Measurements from ENCODE around the gene CRYL1. TPM values are rescaled to one million over a fixed set of nuclear protein-coding genes. Genes with fewer than 3 reads are reported as not detected.

The CRYL1 gene
- total and polyA plus RNA-seq, 7 donors, result 6.4 to 18.5 (median 12.9) TPM

- WGBS, 3 donors, result 83 to 86% (median 83%) methylated on average over 6 of the region's 6 CpGs
Observed at GRCh38 chr13:20473888-20474287, 51.8 kb downstream of the CRYL1 start.

GRCh38 chr13:20473139-20473538 lies 52.5 kb downstream of the CRYL1 start:
- no peak for TF ChIP-seq CTCF (IDR thresholded peaks at IDR 0.05)
- no peaks in the 10 kb centered on the region for H3K4me1 ChIP-seq
- no peaks in the 10 kb centered on the region for H3K27me3 ChIP-seq (ENCODE audit: insufficient read depth in 3 of 3, low read length in 2 of 3)
- no peaks in the 10 kb centered on the region for H3K9me3 ChIP-seq
- no peak overlapping the region for H3K27ac ChIP-seq
- H3K4me3 ChIP-seq, result no peak overlapping the region
- 93 to 95% (median 95%) methylated on average over 14 of the region's 14 CpGs for WGBS, 3 donors
- H3K36me3 ChIP-seq (ENCODE audit: insufficient read depth in 1 of 2, low read depth in 1 of 2), result peaks cover 0 to 3% of the 10 kb centered on the region in 2 donors
- intact Hi-C loops (cut with DNase I), result no loop called here
- DNase-seq (no peak), ATAC-seq (no peak)

More at GRCh38 chr13:20473888-20474287, 51.8 kb downstream of the CRYL1 start:
- H3K9me3 ChIP-seq, result no peaks in the 10 kb centered on the region
- intact Hi-C loops (cut with DNase I), result no loop called here
- no peak for DNase-seq
- no peak overlapping the region for H3K27ac ChIP-seq
- no peak overlapping the region for H3K4me3 ChIP-seq
- ATAC-seq, result no peak
- peaks cover 0 to 3% of the 10 kb centered on the region in 2 donors for H3K36me3 ChIP-seq (ENCODE audit: insufficient read depth in 1 of 2, low read depth in 1 of 2)
- no peaks in the 10 kb centered on the region for H3K27me3 ChIP-seq (ENCODE audit: insufficient read depth in 3 of 3, low read length in 2 of 3)
- no peaks in the 10 kb centered on the region for H3K4me1 ChIP-seq
- TF ChIP-seq CTCF (IDR thresholded peaks at IDR 0.05), result no peak

- H3K4me1 ChIP-seq, result no peaks in the 10 kb centered on the region
- no peak overlapping the region for H3K27ac ChIP-seq
- DNase-seq (no peak), ATAC-seq (no peak)
- intact Hi-C loops (cut with DNase I), result no loop called here
- H3K36me3 ChIP-seq (ENCODE audit: insufficient read depth in 1 of 2, low read depth in 1 of 2), result peaks cover 0 to 3% of the 10 kb centered on the region in 2 donors
- TF ChIP-seq CTCF (IDR thresholded peaks at IDR 0.05), result no peak
- WGBS, 3 donors, result 87 to 93% (median 90%) methylated on average over 8 of the region's 8 CpGs
- H3K27me3 ChIP-seq (ENCODE audit: insufficient read depth in 3 of 3, low read length in 2 of 3), result no peaks in the 10 kb centered on the region
- H3K9me3 ChIP-seq, result no peaks in the 10 kb centered on the region
- H3K4me3 ChIP-seq, result no peak overlapping the region
Observed at GRCh38 chr13:20472531-20472930, 53.1 kb downstream of the CRYL1 start.

- no peak for TF ChIP-seq CTCF (IDR thresholded peaks at IDR 0.05)
- no peaks in the 10 kb centered on the region for H3K9me3 ChIP-seq
- DNase-seq (no peak), ATAC-seq (no peak)
- peaks cover 4% of the 10 kb centered on the region for H3K4me1 ChIP-seq
- intact Hi-C loops (cut with DNase I), result no loop called here
- WGBS, 3 donors, result 92 to 96% (median 92%) methylated on average over 8 of the region's 8 CpGs
- no peak overlapping the region for H3K27ac ChIP-seq
- no peak overlapping the region for H3K4me3 ChIP-seq
- no peaks in the 10 kb centered on the region for H3K36me3 ChIP-seq (ENCODE audit: insufficient read depth in 1 of 2, low read depth in 1 of 2)
- no peaks in the 10 kb centered on the region for H3K27me3 ChIP-seq (ENCODE audit: insufficient read depth in 3 of 3, low read length in 2 of 3)
Observed at GRCh38 chr13:20470136-20470535, 55.5 kb downstream of the CRYL1 start.

- DNase-seq (no peak), ATAC-seq (no peak)
- TF ChIP-seq CTCF (IDR thresholded peaks at IDR 0.05), result no peak
- 97 to 100% (median 99%) methylated on average over 2 of the region's 2 CpGs for WGBS, 3 donors
- Histone ChIP-seq H3K9me3 (no peaks in the 10 kb centered on the region), H3K36me3 (ENCODE audit: insufficient read depth in 1 of 2, low read depth in 1 of 2) (no peaks in the 10 kb centered on the region), H3K27ac (no peak overlapping the region), H3K27me3 (ENCODE audit: insufficient read depth in 3 of 3, low read length in 2 of 3) (no peaks in the 10 kb centered on the region), H3K4me1 (peaks cover 8% of the 10 kb centered on the region), H3K4me3 (no peak overlapping the region)
- intact Hi-C loops (cut with DNase I), result no loop called here
Observed at GRCh38 chr13:20466371-20466770, 59.3 kb downstream of the CRYL1 start.

All from psoas muscle (tissue), 8 donors.